Raji (cell line): ENCODE measurements around the gene MRPS21.

ENCODE experiments used
- POLR2A ChIP-seq: IDR thresholded peaks from 2 replicates; pipeline ENCODE4 v1.6.1; 2011; ENCODE audit warnings: low read depth, low read length, control low read depth; ENCODE audit not compliant: insufficient read depth

The MRPS21 gene

DNA sequence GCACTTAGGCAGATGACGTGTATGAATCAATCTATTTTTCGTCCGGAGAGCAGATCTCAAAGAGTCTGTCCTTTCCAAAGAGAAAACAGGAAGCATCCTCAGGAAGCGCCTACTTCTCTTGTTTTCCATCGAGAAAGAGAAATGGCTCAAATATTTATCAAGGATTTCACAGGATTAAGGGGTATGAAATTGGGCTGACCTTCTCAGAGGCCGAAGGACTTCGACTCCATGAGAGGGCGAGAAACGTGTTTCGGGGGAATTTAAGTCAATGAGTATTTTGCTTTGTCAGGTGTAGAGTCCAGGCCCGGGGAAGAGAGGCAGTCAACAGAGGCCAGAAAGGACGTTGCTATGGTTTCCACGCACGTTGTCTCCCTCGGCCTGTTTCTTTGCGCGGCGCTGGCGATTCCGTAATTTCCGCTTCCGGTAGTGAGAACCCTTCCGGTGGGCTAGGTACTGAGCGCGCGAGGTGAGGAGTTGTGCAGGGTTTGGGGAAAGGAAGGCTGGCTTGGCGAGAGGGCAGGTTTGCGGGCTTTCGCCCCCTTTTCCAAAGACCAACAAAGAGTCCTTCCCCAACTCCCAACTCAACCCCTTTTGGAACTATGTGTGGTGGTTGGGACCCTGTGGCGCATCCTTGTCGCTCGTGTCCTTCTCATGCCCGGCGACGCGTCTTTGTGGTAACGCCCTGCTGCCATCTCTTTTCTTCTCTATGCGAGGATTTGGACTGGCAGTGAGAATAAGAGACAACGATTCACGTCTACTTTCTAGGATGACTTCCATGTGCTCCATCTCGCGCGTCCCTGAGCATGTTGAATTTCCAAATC, at the start of gene MRPS21:
Gene MRPS21, plus strand, starts transcription at position 429 of the 821 bp plus-strand sequence. CDS start 506 bp downstream, outside the sequence.
- peak; percentile 97 for TF ChIP-seq POLR2A

DNA sequence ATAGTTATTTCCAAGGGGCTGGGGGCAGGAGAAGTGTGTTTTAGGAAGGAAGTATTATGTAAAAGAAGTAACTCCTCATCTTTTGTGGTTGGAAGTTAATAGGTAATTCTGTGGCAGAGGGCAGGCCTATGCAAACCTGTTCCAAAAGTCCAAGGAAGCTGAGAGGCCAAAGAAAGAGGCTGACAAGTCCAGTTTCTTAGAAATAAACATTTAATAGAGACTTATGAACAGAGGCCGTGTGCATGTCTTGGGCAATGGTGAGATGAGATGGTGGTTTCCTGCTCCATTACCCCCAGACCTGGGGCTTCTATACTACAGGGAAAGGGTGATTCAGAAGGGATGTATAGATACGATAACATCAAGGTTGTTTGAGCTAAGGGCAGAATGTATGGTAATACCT, 43.7 kb upstream of the MRPS21 start:
- no peak for TF ChIP-seq POLR2A

DNA sequence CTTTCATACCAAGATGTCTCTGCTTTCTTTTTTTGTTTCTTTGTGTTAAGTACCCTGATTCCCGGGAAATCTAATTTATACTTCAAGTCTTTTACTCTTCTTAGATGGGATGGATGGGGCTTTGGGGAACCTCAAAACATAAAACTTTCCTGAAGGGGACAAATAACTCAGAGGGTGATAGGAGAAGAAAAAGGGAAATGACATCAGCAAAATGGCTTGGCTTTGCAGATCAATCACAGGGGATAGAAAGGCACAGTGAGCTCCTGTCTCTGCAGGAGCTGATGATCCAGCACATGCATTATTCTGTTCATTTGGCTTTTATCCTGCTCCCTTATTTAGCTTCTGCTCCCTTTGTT, 37.5 kb upstream of the MRPS21 start:
- TF ChIP-seq POLR2A = no peak

DNA sequence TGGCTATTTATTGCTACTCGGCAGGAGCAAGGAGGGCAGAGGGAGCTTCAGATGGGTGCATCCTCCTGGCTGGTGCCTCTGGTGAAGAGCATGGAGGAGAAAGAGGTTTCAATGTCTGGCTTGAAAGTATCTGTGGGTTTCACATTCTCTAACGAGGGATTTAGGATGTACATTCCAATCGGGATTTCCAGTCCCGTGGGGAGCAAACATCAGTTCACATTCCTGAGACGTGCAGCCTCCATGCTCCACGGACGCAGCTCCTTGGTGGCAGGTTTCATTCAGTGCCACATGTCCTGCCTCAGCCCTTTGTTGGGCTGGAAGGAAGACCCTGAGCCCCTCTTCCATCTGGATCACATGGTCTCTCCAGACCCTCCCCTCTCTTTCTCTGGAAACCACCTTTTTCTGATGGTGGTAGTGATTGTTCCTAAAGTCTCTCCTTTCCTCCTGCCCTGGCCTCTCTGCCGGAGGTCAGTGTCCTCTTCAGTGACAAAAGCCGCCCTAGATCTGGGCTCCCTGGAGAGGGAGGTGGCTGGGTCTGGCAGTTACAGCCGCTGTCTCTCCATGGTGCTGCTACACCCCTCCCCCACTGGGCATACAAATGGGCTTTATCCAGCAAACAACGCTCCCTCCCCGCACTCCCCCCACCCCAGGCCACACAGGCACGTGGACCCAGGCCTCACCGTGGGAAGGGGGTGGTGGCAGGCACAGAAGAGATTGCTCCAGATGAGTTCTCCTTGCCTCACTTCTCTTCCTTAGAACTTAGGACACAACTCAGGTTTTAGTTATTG, 36.9 kb upstream of the MRPS21 start:
- no peak for TF ChIP-seq POLR2A

DNA sequence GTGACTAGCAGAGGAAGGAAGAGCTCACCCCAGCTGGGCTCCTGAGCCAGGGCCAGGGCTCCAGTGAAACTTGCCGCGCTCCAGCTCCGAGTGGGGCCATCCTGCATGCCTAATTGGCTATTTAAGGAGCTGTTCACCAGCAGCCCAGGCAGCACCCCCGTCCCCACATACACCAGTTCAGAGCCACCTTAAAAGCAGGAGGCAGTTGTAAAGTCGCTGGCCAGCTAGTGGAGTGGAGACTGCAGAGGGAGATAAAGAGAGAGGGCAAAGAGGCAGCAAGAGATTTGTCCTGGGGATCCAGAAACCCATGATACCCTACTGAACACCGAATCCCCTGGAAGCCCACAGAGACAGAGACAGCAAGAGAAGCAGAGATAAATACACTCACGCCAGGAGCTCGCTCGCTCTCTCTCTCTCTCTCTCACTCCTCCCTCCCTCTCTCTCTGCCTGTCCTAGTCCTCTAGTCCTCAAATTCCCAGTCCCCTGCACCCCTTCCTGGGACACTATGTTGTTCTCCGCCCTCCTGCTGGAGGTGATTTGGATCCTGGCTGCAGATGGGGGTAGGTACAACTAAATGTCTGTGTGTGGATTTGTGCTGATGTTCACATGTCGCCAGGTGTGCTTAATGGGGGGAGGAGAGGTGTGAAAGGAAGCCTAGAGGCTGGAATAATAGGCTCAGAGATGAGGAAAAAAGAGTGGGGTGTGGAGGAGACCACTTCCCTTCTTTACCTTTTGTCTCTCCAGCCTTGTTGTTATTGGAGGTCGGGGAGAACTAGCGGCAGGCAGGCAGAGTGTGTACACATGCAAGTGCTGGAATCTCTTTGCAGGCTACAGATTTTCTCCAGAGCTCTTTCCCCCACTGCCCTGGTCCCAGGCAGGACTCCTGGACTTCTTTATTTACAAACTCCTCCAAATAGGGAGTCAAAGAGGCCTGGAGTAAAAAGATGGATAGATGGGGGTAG, 35.8 kb upstream of the MRPS21 start, which contains the start of gene CA14:
Gene CA14, plus strand, starts transcription at position 151 of the 962 bp plus-strand sequence. Its CDS starts 355 bp downstream, at position 506.
- TF ChIP-seq POLR2A = no peak

DNA sequence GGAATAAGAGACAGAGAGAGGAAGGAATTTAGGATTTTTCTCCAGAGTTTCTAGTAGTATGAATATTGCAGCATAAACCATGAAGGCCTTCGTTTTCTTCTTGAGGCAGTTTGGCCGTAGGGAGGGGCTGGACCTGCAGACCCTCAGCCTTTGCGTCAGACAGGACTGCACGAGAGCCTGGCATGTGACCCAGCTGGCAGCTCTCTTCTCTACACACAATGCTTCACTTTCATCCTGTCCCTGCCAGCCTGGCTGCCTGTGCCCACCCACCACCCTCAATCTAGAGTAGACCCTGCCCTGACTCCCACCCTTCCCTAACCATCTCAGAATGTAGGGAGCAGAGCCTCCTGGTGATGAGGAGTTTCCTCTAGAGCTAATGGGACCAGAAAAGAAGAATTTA, 34.4 kb upstream of the MRPS21 start:
- TF ChIP-seq POLR2A = no peak

DNA sequence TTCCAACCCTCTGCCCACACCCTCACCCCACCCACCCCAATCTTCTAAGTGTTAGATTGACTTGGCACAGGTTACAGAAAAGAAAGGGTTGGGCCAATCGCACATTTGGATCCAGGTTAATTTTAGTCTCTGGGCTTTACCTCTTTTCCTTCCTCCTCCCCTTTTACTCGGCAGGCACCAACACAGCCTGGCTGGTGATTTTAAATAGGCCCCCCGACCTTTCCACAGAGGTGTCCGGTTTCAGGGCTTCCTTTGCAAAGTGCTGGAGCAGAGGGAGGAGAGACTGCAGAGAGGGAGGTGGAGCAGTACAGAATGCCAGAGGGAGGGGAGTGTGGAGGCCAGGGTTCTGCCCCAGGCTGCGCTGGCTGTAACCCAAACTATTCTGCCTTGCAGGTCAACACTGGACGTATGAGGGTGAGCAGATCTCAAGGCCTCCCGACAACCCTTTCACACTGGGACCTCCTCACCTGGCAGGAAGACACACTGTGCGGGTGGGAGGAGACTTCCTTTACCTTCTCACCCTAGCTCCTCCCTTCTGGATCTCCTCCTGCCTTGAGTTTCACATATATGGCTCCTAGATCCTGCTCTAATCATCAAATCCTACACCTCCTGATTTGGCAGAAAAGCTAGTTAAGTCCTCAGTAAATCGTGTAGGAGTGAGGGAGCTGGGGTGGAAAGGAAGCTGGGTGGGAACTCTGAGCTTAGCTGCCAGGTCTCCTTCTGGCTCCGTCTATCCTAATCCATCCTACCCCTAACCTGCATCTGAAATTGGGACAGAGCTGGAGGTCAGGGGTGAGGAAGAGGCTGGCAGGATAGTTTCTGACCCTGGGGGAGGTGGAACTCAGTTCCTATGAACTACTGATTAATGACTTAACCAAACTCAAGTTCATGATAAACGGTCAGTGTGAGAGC, 33.6 kb upstream of the MRPS21 start:
- TF ChIP-seq POLR2A = no peak

DNA sequence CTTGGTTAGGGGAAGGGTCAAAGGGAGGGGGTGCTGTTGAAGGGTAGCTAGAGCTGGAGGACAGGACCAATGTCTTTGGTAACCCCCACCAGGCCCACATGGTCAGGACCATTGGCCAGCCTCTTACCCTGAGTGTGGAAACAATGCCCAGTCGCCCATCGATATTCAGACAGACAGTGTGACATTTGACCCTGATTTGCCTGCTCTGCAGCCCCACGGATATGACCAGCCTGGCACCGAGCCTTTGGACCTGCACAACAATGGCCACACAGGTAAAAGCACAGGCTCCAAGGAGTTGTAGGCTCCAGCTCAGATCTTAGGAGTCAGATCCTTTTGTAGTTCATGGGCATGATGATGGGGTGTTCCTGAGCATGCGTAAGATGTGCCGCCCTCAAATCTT, 32.3 kb upstream of the MRPS21 start:
- TF ChIP-seq POLR2A = no peak

DNA sequence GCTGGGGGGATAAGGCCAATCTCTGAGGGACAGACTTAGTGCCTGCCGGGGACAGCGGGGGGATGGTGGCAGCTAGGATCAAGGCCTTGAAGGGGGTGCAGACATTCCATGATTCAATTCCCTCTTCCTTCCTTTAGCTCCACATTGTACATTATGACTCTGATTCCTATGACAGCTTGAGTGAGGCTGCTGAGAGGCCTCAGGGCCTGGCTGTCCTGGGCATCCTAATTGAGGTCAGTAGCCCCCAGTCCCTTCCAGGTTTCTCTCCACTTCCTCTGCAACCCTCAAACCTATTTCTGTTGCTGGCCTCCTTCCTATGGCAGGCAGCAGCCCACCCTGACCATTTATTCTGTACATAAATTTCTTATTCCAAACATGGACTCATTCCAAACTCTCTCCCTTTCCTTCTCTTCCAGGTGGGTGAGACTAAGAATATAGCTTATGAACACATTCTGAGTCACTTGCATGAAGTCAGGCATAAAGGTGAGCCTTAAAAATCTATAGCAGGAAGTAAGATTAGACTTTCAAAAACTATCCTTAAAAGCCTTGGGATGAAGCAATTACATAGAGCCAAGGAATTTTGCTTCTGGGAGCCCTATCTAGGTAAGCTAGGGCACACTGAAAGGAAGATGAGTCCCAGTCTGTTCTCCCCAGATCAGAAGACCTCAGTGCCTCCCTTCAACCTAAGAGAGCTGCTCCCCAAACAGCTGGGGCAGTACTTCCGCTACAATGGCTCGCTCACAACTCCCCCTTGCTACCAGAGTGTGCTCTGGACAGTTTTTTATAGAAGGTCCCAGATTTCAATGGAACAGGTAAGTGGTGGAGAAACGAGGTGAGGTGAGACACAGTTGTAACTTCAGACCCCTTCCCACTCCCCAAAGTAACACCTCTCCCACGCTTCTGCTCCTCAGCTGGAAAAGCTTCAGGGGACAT, 31.0 kb upstream of the MRPS21 start:
- no peak for TF ChIP-seq POLR2A

DNA sequence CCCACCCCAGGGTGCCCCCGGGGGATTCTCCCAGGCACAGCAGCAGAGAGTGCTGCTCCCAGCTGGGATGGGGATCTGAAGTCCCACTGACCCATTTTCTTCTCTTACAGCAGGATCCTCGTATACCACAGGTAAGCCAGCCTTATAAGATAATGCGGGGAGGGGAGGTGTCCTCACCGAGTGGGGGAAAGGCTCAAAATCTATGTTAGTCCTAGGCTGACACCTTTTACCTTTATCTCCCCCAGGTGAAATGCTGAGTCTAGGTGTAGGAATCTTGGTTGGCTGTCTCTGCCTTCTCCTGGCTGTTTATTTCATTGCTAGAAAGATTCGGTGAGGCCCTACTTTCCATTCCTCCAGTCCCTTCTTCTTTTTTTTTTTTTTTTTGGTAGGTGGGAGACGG, 30.1 kb upstream of the MRPS21 start:
- no peak for TF ChIP-seq POLR2A

DNA sequence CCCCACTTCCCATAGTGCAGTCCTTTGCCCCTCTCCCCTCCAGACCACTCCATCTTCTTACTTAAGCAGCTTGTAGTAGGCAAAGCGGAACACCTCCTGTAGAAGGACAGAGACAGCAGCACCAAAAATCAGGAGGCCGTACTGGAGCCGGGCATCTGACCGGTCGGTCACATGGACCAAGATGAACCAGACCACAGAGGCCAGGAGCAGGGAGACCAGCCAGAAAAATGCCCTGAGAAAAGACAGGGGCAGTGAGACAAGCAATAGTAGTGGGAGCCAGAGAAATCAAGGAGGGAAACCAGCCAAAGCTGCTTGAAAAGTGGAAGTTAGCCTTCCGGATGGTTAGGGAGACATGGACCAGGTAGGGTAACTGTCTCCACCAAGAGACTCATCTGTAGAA, 25.8 kb upstream of the MRPS21 start:
- no peak for TF ChIP-seq POLR2A

DNA sequence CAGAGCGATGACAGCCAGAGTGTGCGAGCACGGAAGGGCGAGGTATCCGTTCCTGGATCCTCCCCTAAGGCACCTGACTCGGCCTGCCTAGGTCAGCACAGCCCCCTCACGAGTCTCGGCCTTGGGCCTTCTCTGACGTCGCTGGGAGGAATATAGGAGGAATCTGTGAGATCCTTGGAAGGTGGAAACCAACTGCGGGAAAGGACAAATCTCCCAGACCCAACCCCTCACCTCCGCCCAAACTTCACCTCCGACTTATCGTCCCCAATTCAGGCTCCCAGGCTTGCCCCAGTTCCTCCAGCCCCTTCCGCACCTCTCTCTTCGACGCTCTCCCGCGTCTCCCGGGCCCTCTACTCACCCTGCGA, 25.3 kb upstream of the MRPS21 start:
- no peak for TF ChIP-seq POLR2A
